ENCODE data around the gene KRTAP16-1. TPM values are rescaled to one million over a fixed set of nuclear protein-coding genes. Genes with fewer than 3 reads are reported as not detected.

Gene KRTAP16-1
- total and polyA plus RNA-seq, 2 of the 8 experiments (the other 6 are each of a cell fraction or from before 2014, with no cell fraction given): not detected

- Histone ChIP-seq H4K8ac (ENCODE audit: extremely low read depth, insufficient read depth, low read length) (no peak overlapping the region), H3K4me1 (replicated peaks in 1 of 4; ENCODE audit: control insufficient read depth in 3 of 4, insufficient read depth in 4 of 4, low read length in 3 of 4) (no peaks in the 10 kb centered on the region)
These were observed 43.7 kb upstream of the KRTAP16-1 start for GRCh38 chr17:41352597-41353366.

More at GRCh38 chr17:41352597-41353366, 43.7 kb upstream of the KRTAP16-1 start:
- no peaks in the 10 kb centered on the region for H3K36me3 ChIP-seq (ENCODE audit: control insufficient read depth in 2 of 4, insufficient read depth in 4 of 4, low read length in 3 of 4)
- H3K9me3 ChIP-seq (ENCODE audit: insufficient read depth in 2 of 2, low read depth in 1 of 2, low read length in 1 of 2): no peaks in the 10 kb centered on the region
- H3K79me2 ChIP-seq (ENCODE audit: control insufficient read depth in 1 of 2, insufficient read depth in 2 of 2, low read length in 2 of 2): no peaks in the 10 kb centered on the region
- ChIA-PET CTCF (ENCODE audit: partially characterized antibody) (interaction anchor here (0.7 to 1.6 kb wide), 3 partner anchors 135 to 490 kb away, joined by 3 to 4 read pairs (median 3); no protein-coding TSS in a partner anchor), POLR2A (ENCODE audit: partially characterized antibody) (no interaction called here)
- FAIRE-seq (no peak), DNase-seq (ENCODE audit: low read depth in 1 of 2, low spot score in 2 of 2) (no peak)
- no peak overlapping the region for H3K18ac ChIP-seq (ENCODE audit: extremely low read depth, low read length)
- no peak overlapping the region for H2BK12ac ChIP-seq (ENCODE audit: low read depth, low read length)
- H3K4ac ChIP-seq (replicated peaks; ENCODE audit: insufficient read length, low read depth, low read length): no peak overlapping the region
- no peak overlapping the region for H4K5ac ChIP-seq (ENCODE audit: insufficient read length, low read depth, low read length)
- H4K91ac ChIP-seq (replicated peaks; ENCODE audit: insufficient read length, low read length): no peak overlapping the region
- no peaks in the 10 kb centered on the region for H3K27me3 ChIP-seq (replicated peaks in 1 of 4; ENCODE audit: control insufficient read depth in 3 of 4, extremely low read depth in 1 of 4, insufficient read depth in 3 of 4, low read length in 3 of 4)
- H2BK5ac ChIP-seq (ENCODE audit: low read depth, low read length): no peak overlapping the region
- H2AK5ac ChIP-seq (ENCODE audit: low read depth, low read length): no peak overlapping the region
- H3K56ac ChIP-seq (replicated peaks; ENCODE audit: insufficient read length, low read depth, low read length): no peak overlapping the region
- H3K14ac ChIP-seq (ENCODE audit: insufficient read length): no peak overlapping the region
- H2BK15ac ChIP-seq (ENCODE audit: low read length): no peak overlapping the region
- TF ChIP-seq RXRA (IDR thresholded peaks at IDR 0.05; ENCODE audit: insufficient read depth, low read depth, low read length) (no peak), ZNF274 (IDR thresholded peaks at IDR 0.05; ENCODE audit: borderline replicate concordance, extremely low read depth, low read length) (no peak), ATF2 (IDR thresholded peaks at IDR 0.05; ENCODE audit: low read length) (no peak), EP300 (IDR thresholded peaks at IDR 0.05; ENCODE audit: borderline replicate concordance in 1 of 2, low read depth in 2 of 2, low read length in 2 of 2) (no peak), NANOG (IDR thresholded peaks at IDR 0.05; ENCODE audit: insufficient read depth, low read depth, low read length, poor library complexity, severe bottlenecking) (no peak), BACH1 (IDR thresholded peaks at IDR 0.05; ENCODE audit: low read length) (no peak)
- H2BK120ac ChIP-seq (replicated peaks; ENCODE audit: low read depth, low read length): no peak overlapping the region
- no peak overlapping the region for H3K4me2 ChIP-seq (ENCODE audit: insufficient read depth in 1 of 2, low read depth in 2 of 2, low read length in 2 of 2)
- H3K79me1 ChIP-seq (ENCODE audit: low read depth, low read length): no peaks in the 10 kb centered on the region
- H4K20me1 ChIP-seq (replicated peaks in 1 of 2; ENCODE audit: control insufficient read depth in 1 of 2, insufficient read depth in 2 of 2, low read length in 2 of 2): no peaks in the 10 kb centered on the region
- 93% methylated on average over 7 of the region's 7 CpGs; no CpG with 5 or more reads in 1 of the 2 experiments for WGBS, 2 experiments (ENCODE audit: extremely low coverage in 1 of 2, insufficient coverage in 1 of 2, insufficient read length in 1 of 2, insufficient replicate concordance in 2 of 2, low coverage in 1 of 2, low lambda C conversion rate in 2 of 2, missing lambda C conversion rate in 1 of 2)
- no peak overlapping the region for H3K27ac ChIP-seq (ENCODE audit: low read depth, low read length)
- no peak overlapping the region for H2BK20ac ChIP-seq (ENCODE audit: low read length)
- no peak overlapping the region for H3K23ac ChIP-seq (ENCODE audit: insufficient read length)
- H3K4me3 ChIP-seq (ENCODE audit: extremely low read depth in 1 of 4, insufficient read depth in 2 of 4, low read depth in 3 of 4, low read length in 4 of 4): no peak overlapping the region
- H2AFZ ChIP-seq (ENCODE audit: low read length): no peak overlapping the region
- H3K23me2 ChIP-seq (ENCODE audit: low read depth, low read length): no peaks in the 10 kb centered on the region
- H3K9ac ChIP-seq (replicated peaks in 1 of 4; ENCODE audit: extremely low read depth in 1 of 4, low read depth in 3 of 4, low read length in 3 of 4): no peak overlapping the region
